Mesendoderm (in vitro differentiated cells): Measurements from ENCODE around the gene R3HDM1.
"Not testable (repeated sequence)": the region's sequence is repeated elsewhere in the genome, so short reads cannot be mapped to it uniquely, and the experiment has no call there.

Experiments used
- DNase-seq: peaks from one replicate; pipeline ENCODE4 v3.0.0; 2013
- H2AK5ac ChIP-seq: 2 replicates; pipeline ENCODE4 v1.6.1; 2013; ENCODE audit warnings: low read length, inconsistent platforms
- H2BK120ac ChIP-seq: 2 replicates; pipeline ENCODE4 v1.6.1; 2013; ENCODE audit warnings: low read depth, mild to moderate bottlenecking, low read length, moderate library complexity, mixed read lengths
- H2BK15ac ChIP-seq: replicated peaks from 2 replicates; pipeline ENCODE4 v1.6.1; 2013; ENCODE audit warnings: low read depth, mild to moderate bottlenecking, moderate library complexity
- H2BK5ac ChIP-seq: 2 replicates; pipeline ENCODE4 v1.6.1; 2013; ENCODE audit warnings: low read length, inconsistent platforms
- H3K18ac ChIP-seq: 2 replicates; pipeline ENCODE4 v1.6.1; 2013; ENCODE audit warnings: mild to moderate bottlenecking, low read length, mixed read lengths
- H3K23ac ChIP-seq: one replicate; pipeline ENCODE4 v1.6.1; 2013; ENCODE audit warnings: low read length
- H3K27ac ChIP-seq: 2 replicates; pipeline ENCODE4 v1.5.1; 2013; ENCODE audit warnings: low read depth, mild to moderate bottlenecking, inconsistent platforms, low read length, moderate library complexity
- H3K27me3 ChIP-seq: 2 replicates; pipeline ENCODE4 v1.6.1; 2013; ENCODE audit warnings: low read length, control low read depth, mild to moderate bottlenecking, inconsistent platforms; ENCODE audit not compliant: insufficient read depth, poor library complexity
- H3K36me3 ChIP-seq: 2 replicates; pipeline ENCODE4 v1.6.1; 2013; ENCODE audit warnings: low read length, inconsistent platforms; ENCODE audit not compliant: control insufficient read depth, insufficient read depth
- H3K4ac ChIP-seq: one replicate; pipeline ENCODE4 v1.6.1; 2013; ENCODE audit warnings: low read depth, mild to moderate bottlenecking, low read length, moderate library complexity
- H3K4me1 ChIP-seq: 2 replicates; pipeline ENCODE4 v1.6.1; 2013; ENCODE audit warnings: low read depth, low read length, inconsistent platforms; ENCODE audit not compliant: control insufficient read depth
- H3K4me2 ChIP-seq: 2 replicates; pipeline ENCODE4 v1.6.1; 2013; ENCODE audit warnings: low read length
- H3K4me3 ChIP-seq: 2 replicates; pipeline ENCODE4 v1.5.1; 2013; ENCODE audit warnings: mild to moderate bottlenecking, low read length
- H3K56ac ChIP-seq: one replicate; pipeline ENCODE4 v1.6.1; 2013; ENCODE audit warnings: low read length
- H3K79me1 ChIP-seq: 2 replicates; pipeline ENCODE4 v1.6.1; 2013; ENCODE audit warnings: low read length, inconsistent platforms
- H3K79me2 ChIP-seq: 2 replicates; pipeline ENCODE4 v1.6.1; 2013; ENCODE audit warnings: mild to moderate bottlenecking, low read length; ENCODE audit not compliant: control insufficient read depth, insufficient read depth
- H3K9ac ChIP-seq: 2 replicates; pipeline ENCODE4 v1.6.1; 2013; ENCODE audit warnings: low read length, inconsistent platforms
- H4K5ac ChIP-seq: one replicate; pipeline ENCODE4 v1.6.1; 2013; ENCODE audit warnings: low read length
- H4K8ac ChIP-seq: one replicate; pipeline ENCODE4 v1.6.1; 2013; ENCODE audit warnings: low read depth, mild to moderate bottlenecking, control low read depth, low read length, moderate library complexity
- WGBS: extraction: QIAGEN DNeasy Blood & Tissue Kit; methylation state at CpG from one replicate; pipeline ENCODE4 v1.1.7; 2013; ENCODE audit warnings: low lambda C conversion rate, missing lambda C conversion rate; ENCODE audit not compliant: insufficient coverage; ENCODE audit errors: extremely low coverage; 5-methylcytosine and 5-hydroxymethylcytosine counted together

Gene R3HDM1

GRCh38 chr2:135498588-135498987 lies 32.7 kb upstream of the R3HDM1 start:
- not testable (repeated sequence) for H2BK15ac ChIP-seq, H4K8ac ChIP-seq, H3K79me2 ChIP-seq, H4K5ac ChIP-seq, H3K27ac ChIP-seq, H2BK5ac ChIP-seq, H3K27me3 ChIP-seq, H3K4ac ChIP-seq, H3K4me1 ChIP-seq, H3K9ac ChIP-seq, H3K4me3 ChIP-seq, H3K56ac ChIP-seq, H2AK5ac ChIP-seq, H3K23ac ChIP-seq, H3K18ac ChIP-seq, H3K36me3 ChIP-seq, H3K79me1 ChIP-seq, H2BK120ac ChIP-seq, H3K4me2 ChIP-seq
- WGBS, result no CpG with 5 or more reads among the region's 7 CpGs
- peak; percentile 28 for DNase-seq

- Histone ChIP-seq H3K27ac (no peak overlapping the region), H3K27me3 (no peaks in the 10 kb centered on the region), H3K18ac (no peak overlapping the region), H3K56ac (no peak overlapping the region), H2AK5ac (no peak overlapping the region), H3K4me1 (no peaks in the 10 kb centered on the region), H3K23ac (no peak overlapping the region), H2BK5ac (no peak overlapping the region), H3K36me3 (no peaks in the 10 kb centered on the region), H4K8ac (no peak overlapping the region), H3K79me1 (no peaks in the 10 kb centered on the region), H4K5ac (no peak overlapping the region), H2BK15ac (no peak overlapping the region), H2BK120ac (no peak overlapping the region), H3K79me2 (no peaks in the 10 kb centered on the region), H3K4me3 (no peak overlapping the region), H3K9ac (no peak overlapping the region), H3K4ac (no peak overlapping the region), H3K4me2 (no peak overlapping the region)
- 100% methylated on average over 1 of the region's 1 CpG for WGBS
- DNase-seq, result no peak
Observed at GRCh38 chr2:135504811-135505210, 26.5 kb upstream of the R3HDM1 start.

GRCh38 chr2:135510577-135510976 lies 20.7 kb upstream of the R3HDM1 start:
- H4K5ac ChIP-seq, result no peak overlapping the region
- no peaks in the 10 kb centered on the region for H3K27me3 ChIP-seq
- H3K9ac ChIP-seq, result no peak overlapping the region
- H3K23ac ChIP-seq, result no peak overlapping the region
- H3K27ac ChIP-seq, result no peak overlapping the region
- H4K8ac ChIP-seq, result no peak overlapping the region
- H3K79me2 ChIP-seq, result no peaks in the 10 kb centered on the region
- no peaks in the 10 kb centered on the region for H3K4me1 ChIP-seq
- H3K4me2 ChIP-seq, result no peak overlapping the region
- no peaks in the 10 kb centered on the region for H3K79me1 ChIP-seq
- no peak overlapping the region for H3K4me3 ChIP-seq
- H2BK120ac ChIP-seq, result no peak overlapping the region
- H3K4ac ChIP-seq, result no peak overlapping the region
- H2BK5ac ChIP-seq, result no peak overlapping the region
- H2AK5ac ChIP-seq, result no peak overlapping the region
- WGBS, result no CpG with 5 or more reads among the region's 5 CpGs
- no peak overlapping the region for H3K56ac ChIP-seq
- no peak overlapping the region for H3K18ac ChIP-seq
- DNase-seq, result no peak
- H3K36me3 ChIP-seq, result peaks cover 2% of the 10 kb centered on the region
- no peak overlapping the region for H2BK15ac ChIP-seq

GRCh38 chr2:135512099-135512498 lies 19.2 kb upstream of the R3HDM1 start:
- H3K27me3 ChIP-seq, result no peaks in the 10 kb centered on the region
- no peak overlapping the region for H4K5ac ChIP-seq
- H3K56ac ChIP-seq, result no peak overlapping the region
- H3K9ac ChIP-seq, result no peak overlapping the region
- H2BK120ac ChIP-seq, result no peak overlapping the region
- no peak overlapping the region for H2AK5ac ChIP-seq
- no peak overlapping the region for H2BK15ac ChIP-seq
- H4K8ac ChIP-seq, result no peak overlapping the region
- peaks cover 2% of the 10 kb centered on the region for H3K36me3 ChIP-seq
- H3K4me2 ChIP-seq, result no peak overlapping the region
- H3K4ac ChIP-seq, result no peak overlapping the region
- no peak overlapping the region for H3K23ac ChIP-seq
- H3K4me1 ChIP-seq, result no peaks in the 10 kb centered on the region
- H3K18ac ChIP-seq, result no peak overlapping the region
- no peak for DNase-seq
- H2BK5ac ChIP-seq, result no peak overlapping the region
- no peaks in the 10 kb centered on the region for H3K79me1 ChIP-seq
- H3K4me3 ChIP-seq, result no peak overlapping the region
- no peaks in the 10 kb centered on the region for H3K79me2 ChIP-seq
- H3K27ac ChIP-seq, result no peak overlapping the region
- WGBS, result no CpG with 5 or more reads among the region's 2 CpGs

- Histone ChIP-seq H4K5ac (no peak overlapping the region), H3K9ac (no peak overlapping the region), H3K56ac (no peak overlapping the region), H2AK5ac (no peak overlapping the region), H4K8ac (no peak overlapping the region), H2BK15ac (no peak overlapping the region), H2BK120ac (no peak overlapping the region), H3K79me1 (peaks cover 1% of the 10 kb centered on the region), H3K79me2 (peaks cover 2% of the 10 kb centered on the region), H3K4ac (no peak overlapping the region), H3K36me3 (no peaks in the 10 kb centered on the region), H3K27ac (no peak overlapping the region), H3K4me2 (no peak overlapping the region), H3K4me1 (no peaks in the 10 kb centered on the region), H3K27me3 (no peaks in the 10 kb centered on the region), H3K18ac (no peak overlapping the region), H3K4me3 (no peak overlapping the region), H2BK5ac (no peak overlapping the region), H3K23ac (no peak overlapping the region)
- WGBS, result no CpG with 5 or more reads among the region's 1 CpG
- DNase-seq, result no peak
Observed at GRCh38 chr2:135525786-135526185, 5.5 kb upstream of the R3HDM1 start.

GRCh38 chr2:135528006-135528405 lies 3.3 kb upstream of the R3HDM1 start:
- Histone ChIP-seq H3K27ac (no peak overlapping the region), H3K27me3 (no peaks in the 10 kb centered on the region), H4K8ac (no peak overlapping the region)

More at GRCh38 chr2:135528006-135528405, 3.3 kb upstream of the R3HDM1 start:
- Histone ChIP-seq H2AK5ac (no peak overlapping the region), H3K23ac (no peak overlapping the region), H3K4me2 (no peak overlapping the region), H3K18ac (no peak overlapping the region), H3K4me1 (no peaks in the 10 kb centered on the region), H3K79me1 (peaks cover 1% of the 10 kb centered on the region), H3K36me3 (no peaks in the 10 kb centered on the region), H3K4me3 (no peak overlapping the region), H3K9ac (no peak overlapping the region), H3K4ac (no peak overlapping the region), H2BK120ac (no peak overlapping the region), H4K5ac (no peak overlapping the region), H3K79me2 (peaks cover 12% of the 10 kb centered on the region), H2BK15ac (no peak overlapping the region), H3K56ac (no peak overlapping the region), H2BK5ac (no peak overlapping the region)
- WGBS, result no CpG with 5 or more reads among the region's 3 CpGs
- DNase-seq, result no peak
